ENCODE results near the gene TRMO.

The TRMO gene

GRCh38 chr9:97858826-97859225, 63.5 kb downstream of the TRMO start:
- DNase-seq (ENCODE audit: low spot score), result no peak

- DNase-seq (ENCODE audit: low spot score), result no peak
These were observed 63.9 kb downstream of the TRMO start for GRCh38 chr9:97858393-97858713.

GRCh38 chr9:97857606-97858392, 64.5 kb downstream of the TRMO start:
- DNase-seq (ENCODE audit: low spot score), result no peak

GRCh38 chr9:97856857-97857605, 65.3 kb downstream of the TRMO start:
- no peak for DNase-seq (ENCODE audit: low spot score)

GRCh38 chr9:97855899-97856298, 66.4 kb downstream of the TRMO start:
- DNase-seq (ENCODE audit: low spot score), result no peak

GRCh38 chr9:97855486-97855875, 66.8 kb downstream of the TRMO start:
- DNase-seq (ENCODE audit: low spot score), result no peak

GRCh38 chr9:97854696-97855485, 67.4 kb downstream of the TRMO start:
- DNase-seq (ENCODE audit: low spot score), result no peak

All from globus pallidus (tissue), 1 donor.